ENCODE results near the gene QARS1.
A peak's percentile ranks its signal among the peaks of the same experiment; 100 is the strongest.

The QARS1 gene

DNA sequence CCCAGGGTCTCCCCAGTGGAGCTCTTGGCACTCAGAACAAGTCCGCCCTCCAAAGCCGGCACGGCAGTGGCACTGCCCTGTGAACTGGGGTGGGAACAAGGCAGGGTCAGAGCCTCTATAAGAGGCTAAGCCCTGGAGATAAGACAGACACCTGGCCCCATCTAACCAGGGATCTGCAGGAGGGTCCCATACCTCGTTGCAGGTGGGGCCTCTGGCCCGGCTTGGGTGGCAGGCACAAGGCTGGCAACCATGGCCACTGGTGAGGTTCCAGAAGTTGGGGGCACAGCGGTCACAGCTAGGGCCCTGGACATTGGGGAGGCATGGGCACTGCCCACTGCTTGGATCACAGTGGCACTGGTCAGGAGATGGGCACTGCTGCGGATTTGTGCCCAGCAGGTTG is 19.6 kb upstream of the QARS1 start:
- Mint-ChIP-seq H3K27ac (no peak overlapping the region), H3K27me3 (no peaks in the 10 kb centered on the region), H3K36me3 (ENCODE audit: low read depth) (peaks cover under 1% of the 10 kb centered on the region), H3K4me3 (no peak overlapping the region), H3K4me1 (ENCODE audit: low read depth) (peaks cover 14% of the 10 kb centered on the region), H3K9me3 (no peaks in the 10 kb centered on the region)

DNA sequence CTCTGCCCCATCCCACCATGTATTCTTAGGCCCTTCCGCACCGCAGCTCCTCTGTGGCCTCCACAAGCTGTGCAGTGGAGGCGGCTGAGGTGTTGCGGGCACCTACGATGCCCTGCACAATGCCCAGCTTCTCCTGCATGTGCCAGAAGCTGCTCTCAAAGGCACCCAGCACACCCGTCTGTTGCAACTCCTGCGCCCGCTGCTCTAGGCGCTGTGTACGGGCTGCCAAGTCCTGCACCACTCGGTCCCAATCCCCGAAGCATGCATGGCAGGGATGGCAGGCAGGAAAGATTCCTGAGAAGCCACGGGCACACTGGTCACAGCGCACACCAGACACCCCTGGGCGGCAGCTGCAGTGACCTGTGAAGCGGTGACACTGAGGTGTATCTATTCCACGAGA is 19.1 kb upstream of the QARS1 start:
- peaks cover 19% of the 10 kb centered on the region for H3K4me1 Mint-ChIP-seq (ENCODE audit: low read depth)
- no peaks in the 10 kb centered on the region for H3K27me3 Mint-ChIP-seq

DNA sequence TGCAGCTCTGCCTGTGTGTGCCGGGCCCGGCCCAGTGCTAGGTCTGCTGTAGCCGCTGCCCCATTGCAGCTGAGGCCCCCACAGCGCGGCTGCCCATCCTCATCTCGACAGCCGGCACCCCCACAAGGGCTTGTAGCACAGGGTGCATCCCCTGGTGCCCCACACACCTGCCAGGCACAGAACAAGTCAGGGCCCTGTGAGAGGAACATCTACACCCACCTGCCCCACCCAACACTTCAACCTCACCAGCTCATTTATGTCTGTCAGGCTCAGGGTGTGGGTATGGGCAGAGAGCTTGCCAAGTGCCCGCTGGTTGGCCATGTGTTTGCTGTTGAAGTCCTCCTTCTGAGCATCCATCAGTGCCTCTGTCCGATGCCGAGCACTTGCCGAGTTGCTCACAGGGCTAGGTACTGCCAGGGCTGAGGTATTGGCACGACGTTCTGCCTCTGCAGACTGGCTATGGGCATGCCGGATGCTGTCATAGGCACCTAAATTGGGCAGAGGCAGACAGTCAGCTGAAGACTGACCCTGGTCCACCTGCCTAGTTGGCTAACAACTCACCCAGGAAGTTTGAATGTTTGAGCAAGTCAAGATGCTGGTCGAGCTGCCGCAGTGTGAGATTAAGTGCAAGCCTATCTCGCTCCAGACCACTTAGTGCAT is 18.5 kb upstream of the QARS1 start:
- Mint-ChIP-seq H3K9me3 (no peaks in the 10 kb centered on the region), H3K27ac (no peak overlapping the region), H3K36me3 (ENCODE audit: low read depth) (peaks cover 8% of the 10 kb centered on the region), H3K4me3 (no peak overlapping the region), H3K4me1 (ENCODE audit: low read depth) (peaks cover 19% of the 10 kb centered on the region), H3K27me3 (no peaks in the 10 kb centered on the region)

More for the DNA sequence above, 19.1 kb upstream of the QARS1 start:
- no peak overlapping the region for H3K27ac Mint-ChIP-seq
- no peak overlapping the region for H3K4me3 Mint-ChIP-seq
- H3K9me3 Mint-ChIP-seq: no peaks in the 10 kb centered on the region
- peaks cover 6% of the 10 kb centered on the region for H3K36me3 Mint-ChIP-seq (ENCODE audit: low read depth)

DNA sequence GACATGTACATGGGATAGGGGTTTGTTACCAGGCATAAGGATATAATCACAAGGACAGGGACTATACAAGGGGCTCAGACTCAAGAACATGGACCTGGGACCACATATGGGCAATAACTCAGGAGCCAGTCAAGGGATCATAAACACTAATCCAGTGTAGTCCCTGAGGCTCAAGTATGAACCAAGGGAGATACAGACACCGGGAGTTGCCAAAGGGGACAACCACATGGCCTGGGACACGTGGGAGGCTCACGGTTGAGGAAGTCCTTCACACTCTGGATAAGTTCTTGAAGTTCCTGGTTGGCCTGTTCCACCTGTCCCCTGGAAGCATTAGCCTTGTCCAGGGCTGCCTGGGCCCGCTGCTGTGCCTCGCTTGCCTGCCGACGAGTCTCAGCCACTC is 17.9 kb upstream of the QARS1 start:
- H3K27ac Mint-ChIP-seq: no peak overlapping the region
- no peak overlapping the region for H3K4me3 Mint-ChIP-seq
- H3K4me1 Mint-ChIP-seq (ENCODE audit: low read depth): peaks cover 19% of the 10 kb centered on the region
- H3K9me3 Mint-ChIP-seq: no peaks in the 10 kb centered on the region
- no peaks in the 10 kb centered on the region for H3K27me3 Mint-ChIP-seq
- H3K36me3 Mint-ChIP-seq (ENCODE audit: low read depth): peaks cover 14% of the 10 kb centered on the region

DNA sequence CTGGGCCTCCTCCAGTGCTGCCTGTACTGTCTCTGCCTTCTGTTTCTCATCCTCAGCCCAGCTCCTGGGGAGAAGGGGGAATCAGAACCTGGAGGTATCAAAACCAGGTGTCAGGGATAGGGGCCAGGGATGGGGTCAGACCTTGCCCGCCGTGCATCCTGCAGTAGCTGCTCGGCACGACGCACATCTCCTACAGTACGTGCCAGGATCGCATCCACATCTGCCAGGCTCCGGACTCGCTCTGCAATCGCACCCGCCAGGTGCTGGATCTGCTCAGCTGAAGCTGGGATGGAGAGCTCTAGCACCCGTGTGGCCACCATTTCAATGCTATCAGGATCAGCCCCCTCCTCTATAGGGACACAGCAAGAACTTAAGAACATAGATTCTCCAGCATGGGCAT is 17.5 kb upstream of the QARS1 start:
- peaks cover 17% of the 10 kb centered on the region for H3K36me3 Mint-ChIP-seq (ENCODE audit: low read depth)
- peaks cover 19% of the 10 kb centered on the region for H3K4me1 Mint-ChIP-seq (ENCODE audit: low read depth)
- H3K27me3 Mint-ChIP-seq: no peaks in the 10 kb centered on the region
- peak overlapping the region; percentile 82 for H3K27ac Mint-ChIP-seq
- H3K9me3 Mint-ChIP-seq: no peaks in the 10 kb centered on the region
- H3K4me3 Mint-ChIP-seq: no peak overlapping the region

DNA sequence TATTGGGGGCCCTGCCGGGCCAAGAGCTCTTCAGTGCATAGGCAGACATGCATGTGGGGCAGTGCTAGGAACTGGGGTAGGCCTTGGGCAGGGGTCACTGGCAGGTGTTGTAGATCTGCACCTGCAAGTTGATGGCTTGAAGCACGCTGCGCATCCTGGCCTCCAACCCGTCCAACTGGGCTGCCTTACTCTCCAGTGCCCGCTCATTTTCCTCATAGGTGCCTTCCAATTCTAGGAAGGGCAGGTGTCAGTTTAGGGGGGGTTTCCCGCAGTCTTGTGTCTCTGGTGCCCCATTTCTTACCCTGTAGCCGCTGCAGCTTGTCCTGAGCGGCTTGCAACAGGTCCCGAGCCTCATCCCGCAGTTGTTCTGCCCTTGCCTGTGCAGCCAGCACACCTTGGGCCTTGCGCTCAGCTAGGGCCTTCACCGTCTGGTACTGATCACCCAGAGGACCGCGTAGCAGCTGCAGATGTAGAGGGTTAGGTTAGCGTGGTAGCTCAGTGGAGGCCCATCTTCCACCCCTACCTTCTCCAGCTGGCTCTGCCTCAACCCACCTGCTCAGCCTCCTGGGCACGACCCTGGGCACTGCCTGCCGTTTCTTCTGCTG is 16.7 kb upstream of the QARS1 start:
- peaks cover 22% of the 10 kb centered on the region for H3K36me3 Mint-ChIP-seq (ENCODE audit: low read depth)
- peak overlapping the region; percentile 82 for H3K27ac Mint-ChIP-seq
- H3K9me3 Mint-ChIP-seq: no peaks in the 10 kb centered on the region
- no peaks in the 10 kb centered on the region for H3K27me3 Mint-ChIP-seq
- H3K4me1 Mint-ChIP-seq (ENCODE audit: low read depth): peaks cover 19% of the 10 kb centered on the region
- peak overlapping the region; percentile 91 for H3K4me3 Mint-ChIP-seq

DNA sequence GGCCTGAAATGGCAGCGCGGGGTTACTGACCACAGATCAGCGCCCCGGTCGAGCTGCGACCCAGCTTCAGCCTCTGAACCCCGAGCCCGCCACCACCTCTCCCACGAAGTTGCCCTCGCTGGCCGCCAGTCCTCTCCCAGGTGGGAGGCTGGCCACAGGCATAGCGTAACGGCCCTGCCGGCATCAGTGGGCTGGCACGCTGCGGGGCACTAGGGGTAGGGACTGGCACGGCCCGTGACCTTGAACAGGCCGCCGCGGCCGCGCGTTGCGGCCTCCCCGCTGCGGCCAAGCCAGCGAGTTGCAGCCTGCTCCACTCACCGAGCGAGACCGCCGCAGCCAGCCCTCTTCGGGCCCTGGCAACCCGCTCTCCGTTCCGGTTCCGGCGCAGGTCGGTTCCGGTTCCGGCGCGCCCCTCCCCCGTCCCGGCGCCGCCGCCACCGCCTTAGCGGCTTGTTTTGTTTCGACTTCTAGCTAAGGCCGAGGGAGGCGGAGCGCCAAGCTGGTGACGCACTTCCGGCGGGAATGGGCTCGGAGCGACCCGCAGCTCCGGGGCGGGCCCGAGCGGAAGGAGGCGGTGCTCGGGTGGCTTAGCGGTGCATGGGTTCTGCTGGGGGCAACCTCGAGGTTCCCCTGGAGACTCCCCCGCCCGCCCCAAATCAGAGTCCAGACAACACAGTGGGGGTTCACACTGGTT is 16.0 kb upstream of the QARS1 start, which contains the start of gene USP19:
Gene USP19 (minus strand): TSS at position 386 of the 694 bp plus-strand sequence. CDS start 1,678 bp downstream, outside the sequence.
- Mint-ChIP-seq H3K9me3 (no peaks in the 10 kb centered on the region), H3K27ac (peak within 1 kb of the TSS; percentile 91), H3K4me1 (ENCODE audit: low read depth) (peaks cover 19% of the 10 kb centered on the region), H3K27me3 (no peaks in the 10 kb centered on the region), H3K36me3 (ENCODE audit: low read depth) (peaks cover 29% of the 10 kb centered on the region), H3K4me3 (peak within 1 kb of the TSS; percentile 91)

DNA sequence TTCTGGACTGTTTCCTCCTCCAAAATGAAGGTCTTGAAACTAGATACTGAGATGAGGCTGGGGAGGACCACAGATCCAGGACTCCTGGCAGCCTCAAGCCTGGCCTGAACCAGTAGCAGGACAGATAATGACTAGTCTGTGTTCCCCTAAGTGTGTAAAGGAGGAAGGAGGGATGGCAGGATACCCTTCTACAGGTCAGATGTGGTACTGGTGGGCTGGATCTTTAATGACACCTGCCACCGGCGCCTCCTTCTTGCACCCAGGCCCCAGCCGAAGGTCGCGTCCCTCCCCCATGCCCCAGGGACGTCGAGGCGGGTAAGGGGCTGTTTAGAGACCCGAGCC is 15.5 kb upstream of the QARS1 start:
- peaks cover 19% of the 10 kb centered on the region for H3K4me1 Mint-ChIP-seq (ENCODE audit: low read depth)
- peak overlapping the region; percentile 91 for H3K4me3 Mint-ChIP-seq
- no peaks in the 10 kb centered on the region for H3K27me3 Mint-ChIP-seq
- no peaks in the 10 kb centered on the region for H3K9me3 Mint-ChIP-seq
- H3K36me3 Mint-ChIP-seq (ENCODE audit: low read depth): peaks cover 34% of the 10 kb centered on the region
- H3K27ac Mint-ChIP-seq: peak overlapping the region; percentile 91

DNA sequence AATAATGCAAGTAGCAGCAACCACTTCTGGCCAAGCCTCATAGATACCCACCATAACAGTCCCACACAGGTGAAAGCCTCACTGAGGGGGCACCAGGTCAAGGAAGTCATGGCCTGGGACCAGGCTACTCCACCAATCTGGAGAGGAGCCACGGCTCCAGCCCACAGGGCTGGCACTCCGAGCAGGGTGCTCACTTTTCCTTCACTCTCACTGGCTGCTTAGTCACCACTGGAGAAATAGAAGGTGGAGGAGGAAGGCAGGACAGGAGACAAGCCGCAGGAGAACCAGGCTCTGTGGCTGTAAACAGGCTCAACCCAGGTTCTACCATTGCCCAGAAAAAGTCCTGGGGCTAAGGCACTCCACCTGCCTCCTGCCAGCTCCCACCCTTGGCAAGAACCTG is 14.9 kb upstream of the QARS1 start:
- Mint-ChIP-seq H3K36me3 (ENCODE audit: low read depth) (peaks cover 38% of the 10 kb centered on the region), H3K27me3 (no peaks in the 10 kb centered on the region), H3K4me3 (peak overlapping the region; percentile 91), H3K9me3 (no peaks in the 10 kb centered on the region), H3K27ac (peak overlapping the region; percentile 91), H3K4me1 (ENCODE audit: low read depth) (peaks cover 19% of the 10 kb centered on the region)

DNA sequence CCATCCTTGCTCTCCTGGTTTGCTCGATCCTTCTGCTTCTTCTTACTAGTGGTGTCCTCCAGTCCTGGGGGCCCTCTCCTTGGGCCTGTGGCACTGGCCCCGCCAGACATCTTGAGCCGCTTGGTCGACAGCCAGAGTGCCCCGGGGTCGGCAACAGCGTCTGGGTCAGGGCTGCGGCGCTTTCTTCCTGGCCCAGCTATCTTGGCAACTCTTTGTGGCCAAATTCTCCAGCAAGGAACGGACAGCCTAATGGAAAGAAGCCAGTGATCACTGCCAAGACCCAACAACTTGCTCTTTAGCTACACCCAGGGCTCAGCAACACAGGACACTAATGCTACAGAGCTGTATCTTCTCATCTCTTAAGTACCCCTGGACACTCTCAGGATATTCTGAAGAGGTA is 14.5 kb upstream of the QARS1 start:
- peaks cover 38% of the 10 kb centered on the region for H3K36me3 Mint-ChIP-seq (ENCODE audit: low read depth)
- H3K27me3 Mint-ChIP-seq: no peaks in the 10 kb centered on the region
- H3K4me1 Mint-ChIP-seq (ENCODE audit: low read depth): peaks cover 19% of the 10 kb centered on the region
- H3K27ac Mint-ChIP-seq: no peak overlapping the region
- no peaks in the 10 kb centered on the region for H3K9me3 Mint-ChIP-seq
- peak overlapping the region; percentile 91 for H3K4me3 Mint-ChIP-seq

DNA sequence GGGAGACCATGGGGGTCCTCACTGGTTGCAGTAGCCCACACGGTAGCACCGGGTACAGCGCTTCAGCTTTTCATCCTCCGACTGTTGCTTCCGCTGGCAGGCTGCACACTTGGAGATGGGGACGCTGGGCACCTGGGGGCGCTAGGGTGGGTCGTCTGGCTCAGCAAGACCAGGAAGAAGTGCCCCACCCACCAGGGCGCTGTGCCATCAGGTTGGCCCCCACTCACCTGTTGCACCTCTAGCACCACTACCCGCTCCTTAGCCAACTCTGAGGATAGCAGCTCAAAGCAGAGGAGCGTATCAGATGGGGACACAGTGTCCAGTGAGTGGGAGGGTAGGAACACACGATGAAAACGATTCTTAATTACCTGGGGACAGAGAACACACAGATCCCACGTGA is 7.7 kb upstream of the QARS1 start:
- H3K36me3 Mint-ChIP-seq (ENCODE audit: low read depth): peaks cover 52% of the 10 kb centered on the region
- no peaks in the 10 kb centered on the region for H3K27me3 Mint-ChIP-seq
- H3K27ac Mint-ChIP-seq: no peak overlapping the region

DNA sequence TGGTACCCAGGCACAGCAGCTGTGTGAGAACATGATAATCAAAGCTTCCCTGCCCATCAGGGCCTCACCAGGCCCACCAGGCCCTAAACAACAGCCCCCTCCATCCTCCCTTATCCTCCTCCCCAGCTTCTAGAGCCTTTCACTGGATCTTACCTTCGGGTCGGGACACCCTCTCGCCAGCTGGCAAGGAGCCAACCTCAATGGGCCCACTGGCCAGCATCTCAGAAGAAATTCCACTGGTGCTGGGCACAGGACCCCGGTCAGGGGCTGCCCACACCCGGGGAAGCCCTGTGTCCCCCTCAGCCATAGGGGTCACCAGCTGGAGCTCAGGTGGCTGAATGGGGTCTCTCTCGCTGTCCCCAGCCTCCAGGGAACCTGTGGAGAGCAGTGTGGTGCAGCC is 6.8 kb upstream of the QARS1 start:
- Mint-ChIP-seq H3K9me3 (no peaks in the 10 kb centered on the region), H3K4me3 (no peak overlapping the region), H3K4me1 (ENCODE audit: low read depth) (no peaks in the 10 kb centered on the region), H3K27me3 (no peaks in the 10 kb centered on the region), H3K36me3 (ENCODE audit: low read depth) (peaks cover 47% of the 10 kb centered on the region), H3K27ac (no peak overlapping the region)

More for the DNA sequence above, 7.7 kb upstream of the QARS1 start:
- no peaks in the 10 kb centered on the region for H3K9me3 Mint-ChIP-seq
- no peak overlapping the region for H3K4me3 Mint-ChIP-seq
- H3K4me1 Mint-ChIP-seq (ENCODE audit: low read depth): no peaks in the 10 kb centered on the region

DNA sequence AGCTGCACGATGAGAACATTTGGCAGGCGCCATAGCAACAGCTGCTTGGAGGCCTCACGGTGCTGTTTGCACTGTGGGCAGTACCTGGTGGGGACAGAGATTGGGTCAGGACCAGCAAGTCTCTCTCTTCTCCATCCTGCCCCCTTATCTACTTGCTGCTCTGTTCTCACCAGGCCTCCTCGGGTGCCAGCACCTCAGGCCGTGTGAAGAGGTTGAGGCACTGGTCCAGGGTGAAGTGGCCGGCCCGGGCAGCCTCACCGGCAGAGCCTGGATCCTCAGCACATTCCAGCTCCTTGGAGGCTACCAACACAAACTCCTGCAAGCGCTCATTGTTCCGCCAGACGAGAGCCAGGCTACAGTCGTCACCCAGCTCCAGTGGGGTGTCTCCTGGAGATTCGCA is 6.2 kb upstream of the QARS1 start:
- no peak overlapping the region for H3K4me3 Mint-ChIP-seq
- H3K9me3 Mint-ChIP-seq: no peaks in the 10 kb centered on the region
- H3K27ac Mint-ChIP-seq: no peak overlapping the region
- peaks cover 41% of the 10 kb centered on the region for H3K36me3 Mint-ChIP-seq (ENCODE audit: low read depth)
- no peaks in the 10 kb centered on the region for H3K27me3 Mint-ChIP-seq
- H3K4me1 Mint-ChIP-seq (ENCODE audit: low read depth): peaks cover 2% of the 10 kb centered on the region

DNA sequence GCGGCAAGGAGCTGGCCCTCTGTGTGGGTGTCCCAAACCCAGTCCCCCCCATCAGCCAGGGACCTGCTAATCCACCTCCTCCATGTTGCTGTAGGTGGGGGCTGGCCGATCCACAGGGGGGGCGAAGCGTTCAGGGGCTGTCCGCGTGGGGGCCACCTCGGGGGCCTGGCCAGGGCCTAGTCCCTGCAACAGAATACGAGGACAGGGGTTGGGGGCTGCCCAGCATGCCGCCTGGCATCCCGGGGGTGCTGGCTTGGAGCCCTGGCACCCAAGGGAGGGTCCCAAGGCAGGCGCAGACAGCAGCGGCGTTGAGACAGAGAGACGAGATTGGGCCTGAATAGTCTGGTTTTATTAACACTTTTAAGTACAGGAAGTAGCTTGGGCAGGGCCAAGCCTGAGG is 3.8 kb upstream of the QARS1 start:
- H3K27ac Mint-ChIP-seq: no peak overlapping the region
- H3K4me3 Mint-ChIP-seq: no peak overlapping the region
- H3K36me3 Mint-ChIP-seq (ENCODE audit: low read depth): peaks cover 36% of the 10 kb centered on the region
- no peaks in the 10 kb centered on the region for H3K9me3 Mint-ChIP-seq
- no peaks in the 10 kb centered on the region for H3K27me3 Mint-ChIP-seq
- peaks cover 24% of the 10 kb centered on the region for H3K4me1 Mint-ChIP-seq (ENCODE audit: low read depth)

DNA sequence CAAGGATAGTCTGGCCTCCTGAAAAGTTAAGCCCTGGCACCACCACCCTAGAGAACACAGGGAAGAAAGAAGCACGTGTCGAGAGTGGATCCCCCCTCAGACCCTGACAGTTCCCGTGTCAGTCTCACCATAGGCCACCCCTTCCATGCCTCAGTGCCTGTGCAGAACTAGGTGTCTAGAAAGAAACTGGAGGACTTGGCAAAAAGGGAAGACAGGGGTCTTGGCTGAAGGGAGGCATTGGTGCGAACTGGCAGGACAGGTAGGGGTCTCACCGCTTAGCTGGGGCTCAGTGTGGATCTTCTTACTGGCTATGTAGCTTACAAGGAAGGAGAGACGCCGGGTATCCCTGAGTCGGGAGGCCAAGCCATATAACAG is 518 bp downstream of the QARS1 start:
- Mint-ChIP-seq H3K4me1 (ENCODE audit: low read depth) (peaks cover 31% of the 10 kb centered on the region), H3K27ac (peak overlapping the region; percentile 97), H3K27me3 (no peaks in the 10 kb centered on the region), H3K36me3 (ENCODE audit: low read depth) (peaks cover 48% of the 10 kb centered on the region), H3K4me3 (peak overlapping the region; percentile 98), H3K9me3 (no peaks in the 10 kb centered on the region)

All from stimulated activated naive CD8-positive, alpha-beta T cell treated with anti-CD3 and anti-CD28 coated beads, Interleukin-15, Interleukin-2, amounts not matched to agents 100 ng/mL and 50 ng/mL, for 24 hours (primary cell).